ENCODE measurements around the gene MRPS6. TPM values are rescaled to one million over a fixed set of nuclear protein-coding genes. Genes with fewer than 3 reads are reported as not detected.

Gene MRPS6
- total and polyA plus RNA-seq, 2 experiments from 2014 or later, result 54.9 to 201 TPM

DNA sequence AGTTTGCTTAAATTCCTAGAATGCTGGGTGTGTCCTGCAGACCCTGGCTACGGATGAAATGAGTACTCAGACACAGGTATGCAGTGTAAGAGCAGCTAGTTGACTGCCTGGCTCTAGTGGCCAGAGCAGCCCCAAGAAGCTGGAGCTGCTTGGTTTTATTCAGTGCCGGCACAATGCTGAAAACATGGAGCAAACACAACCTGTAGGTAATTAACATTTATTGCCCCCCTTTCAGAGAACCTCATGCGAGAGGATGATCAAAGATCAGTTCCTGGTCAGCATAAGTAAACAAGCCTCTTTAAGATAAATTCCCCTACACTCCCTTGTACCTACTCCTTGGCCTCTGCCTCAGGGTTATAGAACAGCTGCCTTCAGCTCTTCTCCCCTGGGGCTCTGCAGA lies 43.2 kb downstream of the MRPS6 start:
- WGBS (ENCODE audit: low lambda C conversion rate, missing lambda C conversion rate), result 71% methylated on average over 3 of the region's 3 CpGs
- Histone ChIP-seq H3K36me3 (replicated peaks; ENCODE audit: insufficient read depth, low read depth) (no peaks in the 10 kb centered on the region), H3K27me3 (no peaks in the 10 kb centered on the region), H3K27ac (peak overlapping the region; percentile 31), H3K9me2 (replicated peaks; ENCODE audit: insufficient read depth) (no peaks in the 10 kb centered on the region), H2AFZ (no peak overlapping the region), H4K20me1 (ENCODE audit: insufficient read depth, poor library complexity, severe bottlenecking) (peaks cover 2% of the 10 kb centered on the region), H3K4me3 (no peak overlapping the region), H3K4me1 (ENCODE audit: insufficient read depth) (no peaks in the 10 kb centered on the region), H3K79me2 (peaks cover 90% of the 10 kb centered on the region), H3K4me2 (peak overlapping the region; percentile 32), H3K9me3 (ENCODE audit: low read depth) (no peaks in the 10 kb centered on the region)
- TF ChIP-seq EZH2phosphoT487 (IDR thresholded peaks at IDR 0.05; ENCODE audit: low read depth, severe bottlenecking, unreplicated experiment) (no peak), EZH2 (IDR thresholded peaks at IDR 0.05; ENCODE audit: borderline replicate concordance) (no peak)
- TF ChIP-seq, protein P1, sequence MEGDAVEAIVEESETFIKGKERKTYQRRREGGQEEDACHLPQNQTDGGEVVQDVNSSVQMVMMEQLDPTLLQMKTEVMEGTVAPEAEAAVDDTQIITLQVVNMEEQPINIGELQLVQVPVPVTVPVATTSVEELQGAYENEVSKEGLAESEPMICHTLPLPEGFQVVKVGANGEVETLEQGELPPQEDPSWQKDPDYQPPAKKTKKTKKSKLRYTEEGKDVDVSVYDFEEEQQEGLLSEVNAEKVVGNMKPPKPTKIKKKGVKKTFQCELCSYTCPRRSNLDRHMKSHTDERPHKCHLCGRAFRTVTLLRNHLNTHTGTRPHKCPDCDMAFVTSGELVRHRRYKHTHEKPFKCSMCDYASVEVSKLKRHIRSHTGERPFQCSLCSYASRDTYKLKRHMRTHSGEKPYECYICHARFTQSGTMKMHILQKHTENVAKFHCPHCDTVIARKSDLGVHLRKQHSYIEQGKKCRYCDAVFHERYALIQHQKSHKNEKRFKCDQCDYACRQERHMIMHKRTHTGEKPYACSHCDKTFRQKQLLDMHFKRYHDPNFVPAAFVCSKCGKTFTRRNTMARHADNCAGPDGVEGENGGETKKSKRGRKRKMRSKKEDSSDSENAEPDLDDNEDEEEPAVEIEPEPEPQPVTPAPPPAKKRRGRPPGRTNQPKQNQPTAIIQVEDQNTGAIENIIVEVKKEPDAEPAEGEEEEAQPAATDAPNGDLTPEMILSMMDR (IDR thresholded peaks at IDR 0.05; ENCODE audit: poor library complexity), result no peak
- peak; percentile 61 for DNase-seq (ENCODE audit: low spot score)

DNA sequence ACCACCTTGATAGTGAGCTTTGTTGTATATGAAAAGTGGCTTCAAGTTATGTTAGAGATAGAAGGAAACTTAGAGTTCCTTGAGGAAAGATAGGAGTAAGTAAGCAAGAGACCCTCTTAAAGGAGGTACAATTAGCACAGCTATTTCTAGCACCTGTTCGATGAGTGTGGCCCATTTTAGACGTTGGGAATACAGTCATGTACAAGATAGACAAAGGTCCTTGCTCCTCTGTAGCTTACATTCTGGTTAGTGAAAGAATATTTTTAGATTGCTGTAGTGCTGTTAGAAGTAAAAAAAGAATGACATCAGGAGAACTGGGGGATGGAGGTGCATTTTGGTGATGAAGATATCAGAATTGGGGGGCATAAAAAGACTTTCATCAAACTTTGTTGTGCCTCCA lies 47.5 kb downstream of the MRPS6 start:
- WGBS (ENCODE audit: low lambda C conversion rate, missing lambda C conversion rate), result 98% methylated on average over 2 of the region's 2 CpGs

DNA sequence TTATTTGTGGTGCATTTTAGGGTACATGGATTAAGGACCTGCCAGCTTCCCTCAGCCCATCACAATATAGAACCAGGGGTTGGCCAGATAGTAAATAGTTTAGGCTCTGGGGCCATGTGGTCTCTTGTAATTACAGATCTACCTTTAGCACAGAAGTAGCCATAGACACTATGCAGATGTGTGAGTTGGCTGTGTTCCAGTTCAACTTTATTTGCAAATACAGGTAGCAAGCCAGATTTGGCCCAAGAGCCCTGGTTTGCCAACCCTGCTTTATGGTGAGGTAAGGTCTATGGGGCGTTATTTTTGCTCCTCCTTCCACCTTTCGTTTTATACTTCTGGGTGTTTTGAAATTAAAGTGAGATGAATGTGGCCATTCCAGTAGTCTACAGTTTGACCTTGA lies 48.7 kb downstream of the MRPS6 start:
- Histone ChIP-seq H3K36me3 (replicated peaks; ENCODE audit: insufficient read depth, low read depth) (no peaks in the 10 kb centered on the region), H4K20me1 (ENCODE audit: insufficient read depth, poor library complexity, severe bottlenecking) (peaks cover 2% of the 10 kb centered on the region), H3K9me2 (replicated peaks; ENCODE audit: insufficient read depth) (no peaks in the 10 kb centered on the region), H2AFZ (no peak overlapping the region), H3K9me3 (ENCODE audit: low read depth) (no peaks in the 10 kb centered on the region), H3K4me2 (no peak overlapping the region), H3K4me3 (no peak overlapping the region), H3K4me1 (ENCODE audit: insufficient read depth) (peaks cover 3% of the 10 kb centered on the region), H3K27ac (no peak overlapping the region), H3K27me3 (no peaks in the 10 kb centered on the region), H3K79me2 (peaks cover 97% of the 10 kb centered on the region)
- TF ChIP-seq, protein P1 (IDR thresholded peaks at IDR 0.05; ENCODE audit: poor library complexity), result no peak
- no peak for TF ChIP-seq EZH2phosphoT487 (IDR thresholded peaks at IDR 0.05; ENCODE audit: low read depth, severe bottlenecking, unreplicated experiment)
- TF ChIP-seq EZH2 (IDR thresholded peaks at IDR 0.05; ENCODE audit: borderline replicate concordance), result no peak
- WGBS (ENCODE audit: low lambda C conversion rate, missing lambda C conversion rate), result 90% methylated on average over 2 of the region's 2 CpGs
- no peak for DNase-seq (ENCODE audit: low spot score)

More for the DNA sequence above, 47.5 kb downstream of the MRPS6 start:
- Histone ChIP-seq H3K4me2 (no peak overlapping the region), H3K9me3 (ENCODE audit: low read depth) (no peaks in the 10 kb centered on the region), H3K36me3 (replicated peaks; ENCODE audit: insufficient read depth, low read depth) (no peaks in the 10 kb centered on the region), H2AFZ (no peak overlapping the region), H3K4me3 (no peak overlapping the region), H4K20me1 (ENCODE audit: insufficient read depth, poor library complexity, severe bottlenecking) (peaks cover 2% of the 10 kb centered on the region), H3K9me2 (replicated peaks; ENCODE audit: insufficient read depth) (no peaks in the 10 kb centered on the region), H3K27ac (no peak overlapping the region), H3K27me3 (no peaks in the 10 kb centered on the region), H3K79me2 (peaks cover 90% of the 10 kb centered on the region), H3K4me1 (ENCODE audit: insufficient read depth) (no peaks in the 10 kb centered on the region)
- DNase-seq (ENCODE audit: low spot score), result no peak
- no peak for TF ChIP-seq EZH2phosphoT487 (IDR thresholded peaks at IDR 0.05; ENCODE audit: low read depth, severe bottlenecking, unreplicated experiment)
- no peak for TF ChIP-seq EZH2 (IDR thresholded peaks at IDR 0.05; ENCODE audit: borderline replicate concordance)

GRCh38 chr21:34123609-34124008 lies 50.2 kb downstream of the MRPS6 start:
- Histone ChIP-seq H3K79me2 (peaks cover 91% of the 10 kb centered on the region), H3K27me3 (no peaks in the 10 kb centered on the region), H4K20me1 (ENCODE audit: insufficient read depth, poor library complexity, severe bottlenecking) (peaks cover 2% of the 10 kb centered on the region), H3K4me2 (no peak overlapping the region), H2AFZ (no peak overlapping the region), H3K4me1 (ENCODE audit: insufficient read depth) (peaks cover 13% of the 10 kb centered on the region), H3K36me3 (replicated peaks; ENCODE audit: insufficient read depth, low read depth) (no peaks in the 10 kb centered on the region), H3K27ac (no peak overlapping the region), H3K4me3 (no peak overlapping the region), H3K9me3 (ENCODE audit: low read depth) (no peaks in the 10 kb centered on the region), H3K9me2 (replicated peaks; ENCODE audit: insufficient read depth) (no peaks in the 10 kb centered on the region)
- no peak for DNase-seq (ENCODE audit: low spot score)
- TF ChIP-seq EZH2 (IDR thresholded peaks at IDR 0.05; ENCODE audit: borderline replicate concordance), result no peak
- TF ChIP-seq EZH2phosphoT487 (IDR thresholded peaks at IDR 0.05; ENCODE audit: low read depth, severe bottlenecking, unreplicated experiment), result no peak
- TF ChIP-seq, protein P1 (IDR thresholded peaks at IDR 0.05; ENCODE audit: poor library complexity), result no peak
- WGBS (ENCODE audit: low lambda C conversion rate, missing lambda C conversion rate), result 97% methylated on average over 8 of the region's 8 CpGs

All from hepatocyte (in vitro differentiated cells).